ENCODE measurements around the gene KLF9. TPM values are rescaled to one million over a fixed set of nuclear protein-coding genes. Genes with fewer than 3 reads are reported as not detected.

Gene KLF9
- total RNA-seq, 4 donors from 2014 or later: 60.3 to 111 (median 82.9) TPM

DNA sequence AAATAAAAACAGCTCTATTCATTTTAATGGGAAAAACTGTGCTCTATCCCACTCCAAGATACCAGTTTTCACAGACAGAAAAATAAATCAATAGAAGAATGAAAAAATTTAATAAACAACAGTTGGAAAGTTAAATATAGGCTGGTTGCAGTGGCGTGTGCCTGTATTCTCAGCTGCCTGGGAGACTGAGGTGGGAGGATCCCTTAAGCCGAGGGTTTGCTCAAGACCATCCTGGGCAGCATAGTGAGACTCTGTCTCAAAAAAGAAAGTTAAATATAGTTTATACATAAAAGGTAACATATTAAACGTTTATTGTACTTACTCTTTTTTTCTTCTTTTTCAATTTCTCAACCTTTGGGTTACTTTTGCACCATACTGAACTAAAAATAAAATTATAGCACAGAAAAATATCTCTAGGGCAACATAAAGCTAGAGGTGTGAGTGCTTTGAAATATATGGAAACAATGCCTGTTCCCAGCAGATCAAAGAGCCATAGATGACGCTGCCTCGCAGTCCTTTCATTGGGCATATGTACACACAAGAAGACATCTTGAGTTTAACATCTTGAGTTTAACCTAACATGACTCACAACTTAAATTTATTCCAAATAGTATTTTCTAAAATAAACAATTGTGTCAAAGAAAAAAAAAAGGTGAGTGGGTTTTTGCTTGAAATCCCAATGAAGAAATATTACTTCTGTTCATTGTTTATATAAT, 25.7 kb upstream of the KLF9 start:
- in situ Hi-C loops (cut with MboI; ENCODE audit: low pct_ligation_motif_present in 1 of 4, low pct_unique_long_range_greater_than_20kb in 1 of 4, low sequenced_read_pairs in 3 of 4): no loop called here
- intact Hi-C loops (cut with DNase I; ENCODE audit: low total_unique reads): no loop called here

GRCh38 chr9:70438341-70438928, 24.0 kb upstream of the KLF9 start:
- TF ChIP-seq, protein P1, sequence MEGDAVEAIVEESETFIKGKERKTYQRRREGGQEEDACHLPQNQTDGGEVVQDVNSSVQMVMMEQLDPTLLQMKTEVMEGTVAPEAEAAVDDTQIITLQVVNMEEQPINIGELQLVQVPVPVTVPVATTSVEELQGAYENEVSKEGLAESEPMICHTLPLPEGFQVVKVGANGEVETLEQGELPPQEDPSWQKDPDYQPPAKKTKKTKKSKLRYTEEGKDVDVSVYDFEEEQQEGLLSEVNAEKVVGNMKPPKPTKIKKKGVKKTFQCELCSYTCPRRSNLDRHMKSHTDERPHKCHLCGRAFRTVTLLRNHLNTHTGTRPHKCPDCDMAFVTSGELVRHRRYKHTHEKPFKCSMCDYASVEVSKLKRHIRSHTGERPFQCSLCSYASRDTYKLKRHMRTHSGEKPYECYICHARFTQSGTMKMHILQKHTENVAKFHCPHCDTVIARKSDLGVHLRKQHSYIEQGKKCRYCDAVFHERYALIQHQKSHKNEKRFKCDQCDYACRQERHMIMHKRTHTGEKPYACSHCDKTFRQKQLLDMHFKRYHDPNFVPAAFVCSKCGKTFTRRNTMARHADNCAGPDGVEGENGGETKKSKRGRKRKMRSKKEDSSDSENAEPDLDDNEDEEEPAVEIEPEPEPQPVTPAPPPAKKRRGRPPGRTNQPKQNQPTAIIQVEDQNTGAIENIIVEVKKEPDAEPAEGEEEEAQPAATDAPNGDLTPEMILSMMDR (IDR thresholded peaks at IDR 0.05): peak in 1 of 5 experiments; percentile 23
- TF ChIP-seq EP300 (IDR thresholded peaks at IDR 0.05; ENCODE audit: low read depth): peak; percentile 85
- peak; percentile 56 to 83 (median 82) for TF ChIP-seq POLR2AphosphoS5 (IDR thresholded peaks at IDR 0.05)
- TF ChIP-seq POLR2A (IDR thresholded peaks at IDR 0.05): peak; percentile 48
- WGBS, 2 donors (ENCODE audit: low coverage in 1 of 2): 25 to 41% methylated on average over 2 of the region's 3 CpGs
- no peaks in the 10 kb centered on the region for H3K9me3 ChIP-seq
- peaks cover 0 to 40% (median 26%) of the 10 kb centered on the region in 4 donors for H3K4me1 ChIP-seq
- intact Hi-C loops (cut with DNase I; ENCODE audit: low total_unique reads) (no loop called here), in situ Hi-C loops (cut with MboI; ENCODE audit: low pct_ligation_motif_present in 1 of 4, low pct_unique_long_range_greater_than_20kb in 1 of 4, low sequenced_read_pairs in 3 of 4) (no loop called here)
- peak; percentile 85 for DNase-seq
- no peaks in the 10 kb centered on the region for H3K27me3 ChIP-seq
- no peak overlapping the region for H3K4me3 ChIP-seq
- H3K27ac ChIP-seq: peak overlapping the region; percentile 67 to 87 (median 78)
- no peaks in the 10 kb centered on the region for H3K36me3 ChIP-seq

More for the DNA sequence above, 25.7 kb upstream of the KLF9 start:
- DNase-seq: no peak
- no peak overlapping the region for H3K4me3 ChIP-seq
- no peaks in the 10 kb centered on the region for H3K27me3 ChIP-seq
- peaks cover 0 to 40% (median 26%) of the 10 kb centered on the region in 4 donors for H3K4me1 ChIP-seq
- H3K36me3 ChIP-seq: no peaks in the 10 kb centered on the region
- TF ChIP-seq, protein P1 (IDR thresholded peaks at IDR 0.05): no peak
- TF ChIP-seq POLR2AphosphoS5 (IDR thresholded peaks at IDR 0.05): no peak
- TF ChIP-seq EP300 (IDR thresholded peaks at IDR 0.05; ENCODE audit: low read depth): no peak
- TF ChIP-seq POLR2A (IDR thresholded peaks at IDR 0.05): no peak
- no peaks in the 10 kb centered on the region for H3K9me3 ChIP-seq
- H3K27ac ChIP-seq: peak overlapping the region in 3 of 4 donors; percentile 67 to 87 (median 79)
- WGBS, 2 donors (ENCODE audit: low coverage in 1 of 2): 26 to 28% methylated on average over 5 of the region's 5 CpGs

DNA sequence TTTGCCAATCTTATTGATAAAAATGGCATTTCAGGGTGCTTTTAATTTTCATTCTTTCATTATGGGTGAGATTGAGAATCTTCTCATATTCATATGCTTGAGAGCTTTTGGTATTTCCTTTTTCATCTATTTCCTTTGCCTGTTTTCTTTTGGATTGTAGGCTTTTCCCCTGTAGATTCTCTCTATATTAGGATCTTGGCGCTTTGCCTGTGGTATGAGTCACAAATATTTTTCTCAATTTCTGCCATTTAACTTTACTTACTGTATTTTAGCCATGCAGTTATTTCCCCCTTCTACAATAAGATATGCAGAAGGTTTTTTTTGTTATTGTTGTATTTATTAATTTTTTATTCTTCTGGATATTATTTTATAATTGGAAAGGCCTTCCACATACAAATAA, 21.5 kb upstream of the KLF9 start:
- intact Hi-C loops (cut with DNase I; ENCODE audit: low total_unique reads) (no loop called here), in situ Hi-C loops (cut with MboI; ENCODE audit: low pct_ligation_motif_present in 1 of 4, low pct_unique_long_range_greater_than_20kb in 1 of 4, low sequenced_read_pairs in 3 of 4) (no loop called here)
- Histone ChIP-seq H3K4me1 (peaks cover 0 to 40% (median 26%) of the 10 kb centered on the region in 4 donors), H3K9me3 (no peaks in the 10 kb centered on the region), H3K4me3 (no peak overlapping the region), H3K36me3 (no peaks in the 10 kb centered on the region), H3K27me3 (no peaks in the 10 kb centered on the region), H3K27ac (peak overlapping the region in 1 of 4 donors; percentile 14)
- no peak for TF ChIP-seq POLR2A (IDR thresholded peaks at IDR 0.05)
- no peak for TF ChIP-seq POLR2AphosphoS5 (IDR thresholded peaks at IDR 0.05)
- TF ChIP-seq, protein P1 (IDR thresholded peaks at IDR 0.05): no peak
- TF ChIP-seq EP300 (IDR thresholded peaks at IDR 0.05; ENCODE audit: low read depth): no peak
- 83% methylated on average over 1 of the region's 1 CpG for WGBS, 2 donors (ENCODE audit: low coverage in 1 of 2)
- DNase-seq: no peak

- intact Hi-C loops (cut with DNase I; ENCODE audit: low total_unique reads): no loop called here
- Histone ChIP-seq H3K4me3 (no peak overlapping the region), H3K27me3 (no peaks in the 10 kb centered on the region), H3K27ac (no peak overlapping the region), H3K9me3 (no peaks in the 10 kb centered on the region), H3K36me3 (no peaks in the 10 kb centered on the region), H3K4me1 (peaks cover 0 to 9% (median 0%) of the 10 kb centered on the region in 4 donors)
- 59 to 75% methylated on average over 2 to 3 of the region's 3 CpGs for WGBS, 2 donors (ENCODE audit: low coverage in 1 of 2)
- no peak for DNase-seq
- in situ Hi-C loops (cut with MboI; ENCODE audit: low pct_ligation_motif_present in 1 of 4, low pct_unique_long_range_greater_than_20kb in 1 of 4, low sequenced_read_pairs in 3 of 4): loop anchor here in 2 of 4 donors (5.0 to 10.0 kb wide), 2 partner anchors 37 to 55 kb away; no protein-coding TSS in a partner anchor
- TF ChIP-seq EP300 (IDR thresholded peaks at IDR 0.05; ENCODE audit: low read depth) (no peak), POLR2A (IDR thresholded peaks at IDR 0.05) (no peak), POLR2AphosphoS5 (IDR thresholded peaks at IDR 0.05) (no peak)
- TF ChIP-seq, protein P1 (IDR thresholded peaks at IDR 0.05): no peak
These were observed 15.4 kb upstream of the KLF9 start for GRCh38 chr9:70429899-70430298.
